Activated naive CD8-positive, alpha-beta T cell treated with anti-CD3 and anti-CD28 coated beads for 36 hours (primary cell): Measurements from ENCODE around the gene PRKAG2. TPM values are rescaled to one million over a fixed set of nuclear protein-coding genes. Genes with fewer than 3 reads are reported as not detected.

Experiments used
- DNase-seq: peaks from one replicate; pipeline ENCODE4 v3.0.0; 2021
- H3K27ac Mint-ChIP-seq: one replicate; pipeline ENCODE4 v1.8.0; 2022; ENCODE audit warnings: mild to moderate bottlenecking, moderate library complexity, mixed read lengths
- H3K27me3 Mint-ChIP-seq: one replicate; pipeline ENCODE4 v1.8.0; 2022; ENCODE audit warnings: mild to moderate bottlenecking, mixed read lengths
- H3K36me3 Mint-ChIP-seq: one replicate; pipeline ENCODE4 v1.8.0; 2021; ENCODE audit warnings: mild to moderate bottlenecking, mixed read lengths
- H3K4me1 Mint-ChIP-seq: one replicate; pipeline ENCODE4 v1.8.0; 2021; ENCODE audit warnings: mixed read lengths
- H3K4me3 Mint-ChIP-seq: one replicate; pipeline ENCODE4 v1.8.0; 2022; ENCODE audit warnings: mild to moderate bottlenecking, moderate library complexity, mixed read lengths
- H3K9me3 Mint-ChIP-seq: one replicate; pipeline ENCODE4 v1.8.0; 2022; ENCODE audit warnings: mixed read lengths
- total RNA-seq, 2 experiments: library from RNA; stranded (reverse); gene quantifications; one replicate each; pipeline ENCODE4 v1.2.3, GENCODE V29; 2021

Gene PRKAG2
- total RNA-seq, 2 experiments from 2014 or later, result 18.7 to 19.4 TPM

- H3K27ac Mint-ChIP-seq, result no peak overlapping the region
- no peak for DNase-seq
- no peaks in the 10 kb centered on the region for H3K9me3 Mint-ChIP-seq
- H3K4me3 Mint-ChIP-seq, result no peak overlapping the region
- H3K4me1 Mint-ChIP-seq, result peaks cover 21% of the 10 kb centered on the region
- H3K36me3 Mint-ChIP-seq, result peaks cover 3% of the 10 kb centered on the region
- H3K27me3 Mint-ChIP-seq, result no peaks in the 10 kb centered on the region
These were observed 144.6 kb downstream of the PRKAG2 start for GRCh38 chr7:151732292-151732691.

- H3K27me3 Mint-ChIP-seq, result no peaks in the 10 kb centered on the region
- H3K4me1 Mint-ChIP-seq, result peaks cover 25% of the 10 kb centered on the region
- H3K27ac Mint-ChIP-seq, result no peak overlapping the region
- H3K36me3 Mint-ChIP-seq, result peaks cover 3% of the 10 kb centered on the region
- DNase-seq, result no peak
- no peaks in the 10 kb centered on the region for H3K9me3 Mint-ChIP-seq
- no peak overlapping the region for H3K4me3 Mint-ChIP-seq
These were observed 145.9 kb downstream of the PRKAG2 start for GRCh38 chr7:151731022-151731441.

- no peaks in the 10 kb centered on the region for H3K27me3 Mint-ChIP-seq
- H3K36me3 Mint-ChIP-seq, result peaks cover 3% of the 10 kb centered on the region
- no peak for DNase-seq
- no peak overlapping the region for H3K27ac Mint-ChIP-seq
- H3K4me3 Mint-ChIP-seq, result no peak overlapping the region
- H3K4me1 Mint-ChIP-seq, result peaks cover 25% of the 10 kb centered on the region
- H3K9me3 Mint-ChIP-seq, result no peaks in the 10 kb centered on the region
These were observed 146.3 kb downstream of the PRKAG2 start for GRCh38 chr7:151730591-151730990.

GRCh38 chr7:151729521-151729921, 147.4 kb downstream of the PRKAG2 start:
- Mint-ChIP-seq H3K4me1 (peaks cover 19% of the 10 kb centered on the region), H3K36me3 (peaks cover 3% of the 10 kb centered on the region), H3K4me3 (no peak overlapping the region), H3K9me3 (no peaks in the 10 kb centered on the region), H3K27ac (no peak overlapping the region), H3K27me3 (no peaks in the 10 kb centered on the region)
- no peak for DNase-seq

GRCh38 chr7:151728746-151729145, 148.2 kb downstream of the PRKAG2 start:
- Mint-ChIP-seq H3K27me3 (no peaks in the 10 kb centered on the region), H3K27ac (peak overlapping the region; percentile 42), H3K36me3 (peaks cover 3% of the 10 kb centered on the region), H3K4me1 (peaks cover 15% of the 10 kb centered on the region), H3K9me3 (no peaks in the 10 kb centered on the region), H3K4me3 (no peak overlapping the region)
- DNase-seq, result no peak

GRCh38 chr7:151728286-151728660, 148.6 kb downstream of the PRKAG2 start:
- H3K4me1 Mint-ChIP-seq, result peaks cover 15% of the 10 kb centered on the region
- no peaks in the 10 kb centered on the region for H3K9me3 Mint-ChIP-seq
- H3K27me3 Mint-ChIP-seq, result no peaks in the 10 kb centered on the region
- H3K27ac Mint-ChIP-seq, result peak overlapping the region; percentile 42
- peaks cover 3% of the 10 kb centered on the region for H3K36me3 Mint-ChIP-seq
- H3K4me3 Mint-ChIP-seq, result no peak overlapping the region
- no peak for DNase-seq

- peak; percentile 77 for DNase-seq
- peaks cover 3% of the 10 kb centered on the region for H3K36me3 Mint-ChIP-seq
- H3K27me3 Mint-ChIP-seq, result no peaks in the 10 kb centered on the region
- H3K4me1 Mint-ChIP-seq, result peaks cover 15% of the 10 kb centered on the region
- no peak overlapping the region for H3K27ac Mint-ChIP-seq
- H3K9me3 Mint-ChIP-seq, result no peaks in the 10 kb centered on the region
- H3K4me3 Mint-ChIP-seq, result no peak overlapping the region
These were observed 149.2 kb downstream of the PRKAG2 start for GRCh38 chr7:151727579-151728285.

GRCh38 chr7:151726652-151727578, 150.0 kb downstream of the PRKAG2 start:
- Mint-ChIP-seq H3K36me3 (peaks cover 3% of the 10 kb centered on the region), H3K9me3 (no peaks in the 10 kb centered on the region), H3K27ac (no peak overlapping the region), H3K27me3 (no peaks in the 10 kb centered on the region), H3K4me1 (peaks cover 15% of the 10 kb centered on the region), H3K4me3 (no peak overlapping the region)
- DNase-seq, result no peak

- H3K4me3 Mint-ChIP-seq, result no peak overlapping the region
- no peaks in the 10 kb centered on the region for H3K27me3 Mint-ChIP-seq
- H3K36me3 Mint-ChIP-seq, result peaks cover 3% of the 10 kb centered on the region
- no peak overlapping the region for H3K27ac Mint-ChIP-seq
- DNase-seq, result no peak
- H3K4me1 Mint-ChIP-seq, result peaks cover 15% of the 10 kb centered on the region
- H3K9me3 Mint-ChIP-seq, result no peaks in the 10 kb centered on the region
These were observed 150.9 kb downstream of the PRKAG2 start for GRCh38 chr7:151725844-151726651.

GRCh38 chr7:151724920-151725584, 151.9 kb downstream of the PRKAG2 start:
- peaks cover 15% of the 10 kb centered on the region for H3K4me1 Mint-ChIP-seq
- no peaks in the 10 kb centered on the region for H3K27me3 Mint-ChIP-seq
- DNase-seq, result no peak
- no peak overlapping the region for H3K4me3 Mint-ChIP-seq
- H3K9me3 Mint-ChIP-seq, result no peaks in the 10 kb centered on the region
- H3K36me3 Mint-ChIP-seq, result peaks cover 3% of the 10 kb centered on the region
- no peak overlapping the region for H3K27ac Mint-ChIP-seq

- Mint-ChIP-seq H3K36me3 (peaks cover 3% of the 10 kb centered on the region), H3K9me3 (no peaks in the 10 kb centered on the region), H3K27ac (no peak overlapping the region), H3K27me3 (no peaks in the 10 kb centered on the region), H3K4me1 (peaks cover 15% of the 10 kb centered on the region), H3K4me3 (no peak overlapping the region)
- no peak for DNase-seq
These were observed 152.5 kb downstream of the PRKAG2 start for GRCh38 chr7:151724250-151724915.

GRCh38 chr7:151723321-151723720, 153.6 kb downstream of the PRKAG2 start:
- Mint-ChIP-seq H3K4me1 (peaks cover 12% of the 10 kb centered on the region), H3K27ac (no peak overlapping the region), H3K9me3 (no peaks in the 10 kb centered on the region), H3K4me3 (no peak overlapping the region), H3K27me3 (no peaks in the 10 kb centered on the region), H3K36me3 (no peaks in the 10 kb centered on the region)
- no peak for DNase-seq

- DNase-seq, result no peak
- no peak overlapping the region for H3K27ac Mint-ChIP-seq
- peaks cover 7% of the 10 kb centered on the region for H3K4me1 Mint-ChIP-seq
- H3K36me3 Mint-ChIP-seq, result no peaks in the 10 kb centered on the region
- no peak overlapping the region for H3K4me3 Mint-ChIP-seq
- H3K27me3 Mint-ChIP-seq, result no peaks in the 10 kb centered on the region
- no peaks in the 10 kb centered on the region for H3K9me3 Mint-ChIP-seq
These were observed 154.4 kb downstream of the PRKAG2 start for GRCh38 chr7:151722533-151722932.

GRCh38 chr7:151721694-151722093, 155.2 kb downstream of the PRKAG2 start:
- H3K4me3 Mint-ChIP-seq, result no peak overlapping the region
- no peaks in the 10 kb centered on the region for H3K9me3 Mint-ChIP-seq
- no peaks in the 10 kb centered on the region for H3K27me3 Mint-ChIP-seq
- H3K27ac Mint-ChIP-seq, result no peak overlapping the region
- DNase-seq, result no peak
- no peaks in the 10 kb centered on the region for H3K36me3 Mint-ChIP-seq
- H3K4me1 Mint-ChIP-seq, result peaks cover 4% of the 10 kb centered on the region
